K562 (cell line): ENCODE results near the gene ZMYND8. TPM values are rescaled to one million over a fixed set of nuclear protein-coding genes. Genes with fewer than 3 reads are reported as not detected.

ENCODE experiments used
- ATAC-seq: fragments of 200-7000 bp; cut with Tn5 transposase; 3 replicates; pipeline ENCODE4 v1.9.1; 2020; ENCODE audit warnings: moderate library complexity
- BruUV-seq: library from RNA; stranded (reverse); fragments of 400-500 nt; replicated peaks from 2 replicates; lab custom pipeline; 2021; lab: Mats Ljungman, UMichigan
- CTCF ChIA-PET: fragments of 300-600 bp; formaldehyde crosslinking; extraction: SDS; loops from one replicate; lab custom pipeline; 2021; ENCODE audit warnings: low intra/inter-chr PET ratio; lab: Yijun Ruan, JAX
- POLR2A ChIA-PET: fragments of 300-600, 350-650 bp; sonication (Branson Sonifier 250); formaldehyde crosslinking; extraction: SDS; loops from one replicate; lab custom pipeline; 2021; ENCODE audit warnings: antibody characterized with exemption, inconsistent platforms; lab: Yijun Ruan, JAX
- DNase-seq, 4 experiments: peaks; one replicate each; pipeline versions ENCODE4 v3.0.0 to v3.0.0-alpha.2; 2011 to 2018; ENCODE audit warnings: low spot score in 3 of 4, mixed read lengths in 3 of 4; ENCODE audit errors: extremely low read depth in 1 of 4
- FAIRE-seq: peaks from 2 replicates; lab custom pipeline; 2011; peaks lifted over from hg19 to GRCh38; lab: Jason Lieb, UNC
- H2AFZ ChIP-seq: 2 replicates; pipeline ENCODE4 v1.6.0; 2011; ENCODE audit warnings: low read depth, low read length, control low read depth, inconsistent platforms
- H3K27ac ChIP-seq: fragments of 200-600 bp; 3 replicates; pipeline ENCODE4 v1.8.0; 2011; ENCODE audit warnings: low read depth, mild to moderate bottlenecking, control low read depth, inconsistent platforms, low read length, moderate library complexity, mixed read lengths; ENCODE audit errors: extremely low read depth
- H3K27me3 ChIP-seq, 2 experiments: fragments of 300-600 bp in 1 of 2; 2 replicates in 1 of 2; 3 replicates in 1 of 2; pipeline versions ENCODE4 v1.6.0 to v1.8.0; 2011; ENCODE audit warnings: inconsistent platforms in 2 of 2, low read length in 2 of 2, mild to moderate bottlenecking in 1 of 2, mixed read lengths in 1 of 2, moderate library complexity in 1 of 2; ENCODE audit not compliant: control insufficient read depth in 2 of 2, insufficient read depth in 2 of 2
- H3K36me3 ChIP-seq: fragments of 300-600 bp; 3 replicates; pipeline ENCODE4 v1.8.0; 2011; ENCODE audit warnings: mild to moderate bottlenecking, low read length, inconsistent platforms; ENCODE audit not compliant: control insufficient read depth, insufficient read depth
- H3K4me1 ChIP-seq, 2 experiments: fragments of 200-600 bp in 1 of 2; replicated peaks in 1 of 2; 2 replicates in 1 of 2; 3 replicates in 1 of 2; pipeline versions ENCODE4 v1.5.1 to v1.8.0; 2011; ENCODE audit warnings: inconsistent platforms in 2 of 2, low read length in 2 of 2, mild to moderate bottlenecking in 1 of 2, mixed read lengths in 1 of 2, moderate library complexity in 1 of 2; ENCODE audit not compliant: control insufficient read depth in 2 of 2, insufficient read depth in 2 of 2
- H3K4me2 ChIP-seq: 2 replicates; pipeline ENCODE4 v1.6.1; 2011; ENCODE audit warnings: low read length, control low read depth, inconsistent platforms, mixed read lengths; ENCODE audit not compliant: insufficient read depth
- H3K4me3 ChIP-seq: fragments of 200-600 bp; sonication (generic), shearing (Covaris generic); 2 replicates; pipeline ENCODE4 v1.5.1; 2016; ENCODE audit warnings: control low read depth, inconsistent platforms
- H3K79me2 ChIP-seq: fragments of 200-600 bp; 3 replicates; pipeline ENCODE4 v1.8.0; 2011; ENCODE audit warnings: low read length, inconsistent platforms; ENCODE audit not compliant: control insufficient read depth, insufficient read depth
- H3K9ac ChIP-seq, 2 experiments: 2 replicates each; pipeline versions ENCODE4 v1.6.0 to v1.6.1; 2011; ENCODE audit warnings: low read depth in 2 of 2, low read length in 2 of 2, control low read depth in 1 of 2, inconsistent platforms in 1 of 2, mild to moderate bottlenecking in 1 of 2, mixed read lengths in 1 of 2; ENCODE audit not compliant: insufficient read depth in 1 of 2
- H3K9me1 ChIP-seq: one replicate; pipeline ENCODE4 v1.6.0; 2011; ENCODE audit warnings: inconsistent platforms, mild to moderate bottlenecking, low read length, moderate library complexity; ENCODE audit not compliant: control insufficient read depth, insufficient read depth
- H3K9me3 ChIP-seq: replicated peaks from 2 replicates; pipeline ENCODE4 v1.5.1; 2011; ENCODE audit warnings: low read depth, low read length, inconsistent platforms; ENCODE audit not compliant: control insufficient read depth, insufficient read depth
- H4K20me1 ChIP-seq: replicated peaks from 2 replicates; pipeline ENCODE4 v1.6.1; 2011; ENCODE audit warnings: low read length, inconsistent platforms, mixed read lengths; ENCODE audit not compliant: control insufficient read depth, insufficient read depth
- FOXA1 ChIP-seq: fragments of 450-650 bp; IDR thresholded peaks from 2 replicates; pipeline ENCODE4 v1.6.1; 2016; ENCODE audit warnings: mild to moderate bottlenecking, borderline replicate concordance
- ZBTB11 ChIP-seq, 3 experiments: fragments of 200-800 bp in 1 of 3; fragments of 250-450 bp in 1 of 3; fragments of 450-650 bp in 1 of 3; sonication (Bioruptor Pico) in 1 of 3; sonication (Bioruptor generic) in 1 of 3; formaldehyde crosslinking in 1 of 3; IDR thresholded peaks; 2 replicates each; pipeline versions ENCODE4 v1.6.1 to v1.8.0; 2016 to 2022; ENCODE audit warnings: mild to moderate bottlenecking in 2 of 3, missing genetic modification characterization in 2 of 3, missing compliant biosample characterization in 1 of 3, moderate library complexity in 1 of 3
- WGBS: fragments of 100-300 bp; shearing (Covaris generic); methylation state at CpG from one replicate; pipeline ENCODE4 v1.1.6; 2016; ENCODE audit warnings: low coverage, mixed read lengths; ENCODE audit not compliant: insufficient coverage; ENCODE audit errors: missing lambda C conversion rate; 5-methylcytosine and 5-hydroxymethylcytosine counted together
- in situ Hi-C: fragments of 300-500 bp; cut with MboI; formaldehyde crosslinking; loops from 4 replicates; pipeline ENCODE4 v1.15.0; 2018; ENCODE audit warnings: inconsistent platforms, mixed read lengths
- intact Hi-C: fragments of 100-400 bp; cut with micrococcal nuclease; formaldehyde crosslinking; loops from 2 replicates; pipeline ENCODE4 v1.14.2; 2022
- polyA plus RNA-seq, 8 experiments: library from polyadenylated mRNA; depleted of rRNA in 4 of 8; stranded (reverse) in 5 of 8; unstranded in 3 of 8; fragments of >200 nt; fragmentation: Nextera tagmentation in 2 of 8; fragmentation: Illumina TruSeq in 1 of 8; extraction: Ambion mirVana in 2 of 8; extraction: Trizol in 1 of 8; gene quantifications; 2 replicates each; pipeline versions ENCODE4 v1.2.1 to v1.2.3, GENCODE V29; 2011 to 2014; ENCODE audit warnings: inconsistent platforms in 1 of 8, missing spikeins in 1 of 8
- total RNA-seq, 7 experiments: library from RNA; depleted of rRNA in 6 of 7; stranded (reverse); fragments of >200 nt in 6 of 7; fragmentation: Illumina TruSeq in 2 of 7; extraction: Trizol in 2 of 7; gene quantifications; 2 replicates each; pipeline versions ENCODE4 v1.2.1 to v1.2.3, GENCODE V29; 2011 to 2021; ENCODE audit warnings: low replicate concordance in 1 of 7

Gene ZMYND8
- total and polyA plus RNA-seq, 9 of the 15 experiments (the other 6 are each of a cell fraction or from before 2014, with no cell fraction given), result 31.8 to 148 (median 71.9) TPM

GRCh38 chr20:47187450-47188195, 168.9 kb downstream of the ZMYND8 start:
- CTCF ChIA-PET, result no interaction called here
- Histone ChIP-seq H3K27ac (no peak overlapping the region), H3K4me2 (no peak overlapping the region), H3K9me3 (no peaks in the 10 kb centered on the region), H3K9me1 (no peaks in the 10 kb centered on the region), H3K4me3 (no peak overlapping the region), H2AFZ (no peak overlapping the region), H3K36me3 (no peaks in the 10 kb centered on the region), H4K20me1 (no peaks in the 10 kb centered on the region), H3K4me1 (peaks cover 0 to 6% of the 10 kb centered on the region in 2 experiments; a peak in 3 of 5 replicates), H3K27me3 (peaks cover 17 to 34% of the 10 kb centered on the region in 2 experiments), H3K9ac (no peak overlapping the region), H3K79me2 (no peaks in the 10 kb centered on the region)
- ATAC-seq (no peak), DNase-seq (no peak), FAIRE-seq (no peak)
- TF ChIP-seq FOXA1 (no peak), ZBTB11 (CRISPR knock-in tag; IDR thresholded peaks at IDR 0.05) (peak in 1 of 3 experiments; percentile 61; a peak in 1 of 6 replicates)
- intact Hi-C loops, result no loop called here
- WGBS, result 29% methylated on average over 19 of the region's 19 CpGs
- in situ Hi-C loops, result no loop called here
- POLR2A ChIA-PET, result interaction anchor here (0.6 to 1.0 kb wide), 2 partner anchors 13 to 197 kb away, joined by 3 read pairs; no protein-coding TSS in a partner anchor
- BruUV-seq, result no TSS peak
